Stimulated activated CD4-positive, alpha-beta T cell treated with anti-CD3 and anti-CD28 coated beads, Interleukin-1b, Interleukin-23, amount 100 ng/mL, for 1 hour (primary cell): ENCODE results near the gene GRIN2A.

Experiments used
- DNase-seq, 2 donors: peaks; one replicate each; pipeline ENCODE4 v3.0.0-alpha.2; 2020; ENCODE audit warnings: low read depth in 2 of 2

The GRIN2A gene

GRCh38 chr16:9821331-9821730 lies 360.9 kb downstream of the GRIN2A start:
- no peak for DNase-seq

DNA sequence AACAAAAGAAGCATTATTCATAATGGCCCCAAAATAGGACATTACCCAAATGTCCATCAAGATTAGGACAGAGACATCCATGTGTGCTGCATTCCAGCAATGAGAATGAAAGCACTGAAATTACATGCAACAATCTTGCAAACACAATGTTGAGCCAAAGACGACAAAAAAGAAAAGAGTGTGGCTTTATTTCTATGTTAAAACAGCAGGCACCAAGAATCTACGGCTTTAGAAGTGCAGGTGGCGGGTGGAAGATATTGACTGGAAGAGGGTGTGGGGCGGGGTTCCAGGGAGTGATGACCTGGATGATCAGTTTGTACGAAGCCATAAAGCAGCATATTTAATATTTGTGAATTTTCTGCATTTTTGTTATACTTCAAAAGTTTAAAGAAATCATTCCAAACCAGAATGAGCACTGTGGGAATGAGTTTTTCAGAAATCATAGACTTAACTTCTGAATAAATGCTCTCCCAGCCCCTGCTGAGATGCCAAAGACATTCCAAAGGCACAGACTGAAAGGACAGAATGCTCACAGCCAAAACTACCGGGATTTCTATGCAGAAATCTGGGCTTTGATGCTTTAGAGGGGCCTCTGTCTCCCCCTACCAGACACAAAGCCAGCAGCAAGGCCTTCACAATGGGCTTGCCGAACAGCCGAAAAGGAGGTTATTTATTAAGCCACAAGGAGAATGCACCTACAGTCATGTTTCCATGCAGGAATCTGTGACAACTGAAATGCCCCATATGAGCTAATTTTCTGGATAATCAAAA lies 361.6 kb downstream of the GRIN2A start:
- DNase-seq: no peak

GRCh38 chr16:9818702-9819101 lies 363.5 kb downstream of the GRIN2A start:
- DNase-seq: no peak

DNA sequence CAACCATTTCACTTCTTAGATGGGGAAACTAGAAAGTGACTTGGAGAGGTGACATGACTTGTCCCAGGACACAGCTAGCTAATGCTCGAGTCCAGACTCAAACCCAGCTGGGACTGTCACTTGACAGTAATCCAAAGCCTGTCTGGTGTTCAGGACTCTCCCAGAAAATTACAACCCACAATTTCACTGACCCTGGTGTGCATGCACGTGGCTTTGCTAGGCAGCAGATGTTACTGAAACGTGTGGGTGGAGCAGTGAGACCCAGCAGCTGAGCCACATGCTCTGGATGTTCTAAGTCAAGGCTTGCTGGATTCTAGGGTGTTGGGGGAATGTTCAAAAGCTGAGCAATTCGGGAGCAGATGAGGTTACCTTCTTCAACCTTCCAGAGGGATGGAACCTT lies 364.6 kb downstream of the GRIN2A start:
- DNase-seq: no peak

- no peak for DNase-seq
These were observed 365.6 kb downstream of the GRIN2A start for GRCh38 chr16:9816644-9817043.

DNA sequence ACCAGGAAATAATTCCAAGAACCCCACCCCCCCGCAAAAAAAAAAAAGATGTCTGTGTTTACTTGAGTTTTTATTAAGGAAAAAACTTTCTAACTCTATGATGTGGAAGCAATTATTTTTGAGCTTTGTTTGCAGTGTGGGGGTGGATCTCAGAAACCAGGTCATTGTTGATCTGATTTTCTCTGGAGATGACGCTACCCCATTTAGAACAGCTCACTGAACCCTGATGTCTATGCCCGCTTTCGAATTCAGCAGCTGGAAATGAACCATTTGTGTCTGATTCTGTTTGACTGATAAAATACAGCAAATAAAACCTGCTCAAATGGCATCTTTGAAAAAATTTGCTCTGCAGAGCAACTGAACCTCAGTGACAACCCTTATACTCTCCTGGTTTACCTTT lies 368.6 kb downstream of the GRIN2A start:
- no peak for DNase-seq

GRCh38 chr16:9808210-9808609 lies 374.0 kb downstream of the GRIN2A start:
- DNase-seq: no peak

- no peak for DNase-seq
These were observed 374.9 kb downstream of the GRIN2A start for GRCh38 chr16:9807302-9807701.

DNA sequence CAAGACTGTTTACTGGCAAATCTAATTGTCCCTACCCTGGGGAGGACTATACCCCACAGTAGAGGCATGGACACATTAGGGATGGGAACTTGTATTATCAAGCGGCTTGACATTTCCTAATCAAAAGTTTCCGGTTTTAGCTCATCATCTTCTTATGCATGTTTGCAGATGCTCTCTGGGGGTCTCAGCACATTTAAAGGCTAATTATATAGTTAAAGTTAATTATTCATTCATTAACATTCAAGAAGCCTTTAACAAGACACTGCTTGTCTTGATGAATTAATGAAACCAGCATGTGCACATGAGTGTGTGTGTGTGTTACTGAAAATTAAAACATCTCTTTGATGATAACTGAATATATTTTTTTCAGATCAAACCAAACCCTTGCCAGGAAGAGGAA lies 377.1 kb downstream of the GRIN2A start:
- no peak for DNase-seq

- DNase-seq: no peak
These were observed 380.1 kb downstream of the GRIN2A start for GRCh38 chr16:9802160-9802559.

- no peak for DNase-seq
These were observed 380.6 kb downstream of the GRIN2A start for GRCh38 chr16:9801651-9802050.

GRCh38 chr16:9800186-9800738 lies 382.0 kb downstream of the GRIN2A start:
- DNase-seq: no peak

- DNase-seq: no peak
These were observed 383.2 kb downstream of the GRIN2A start for GRCh38 chr16:9798952-9799580.

DNA sequence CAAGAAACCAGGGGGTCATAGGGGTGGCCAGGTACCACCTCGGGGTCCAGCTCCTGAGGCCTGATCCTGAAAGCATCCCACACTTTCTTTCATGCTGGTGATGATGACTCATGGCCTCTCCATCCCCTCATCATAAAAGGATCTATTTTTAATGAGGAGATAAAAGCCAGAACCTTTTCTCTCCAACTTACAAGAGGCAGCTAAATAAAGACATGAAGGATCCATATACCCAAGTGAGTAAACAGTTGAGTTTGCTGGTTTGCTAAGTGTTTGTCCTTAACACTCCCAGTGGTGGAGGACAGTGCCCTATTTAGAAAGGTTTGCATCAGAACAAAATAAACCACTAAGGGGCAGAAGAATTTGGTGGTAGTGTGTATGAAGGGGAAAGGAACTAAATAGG lies 383.8 kb downstream of the GRIN2A start:
- DNase-seq: no peak

- DNase-seq: no peak
These were observed 384.9 kb downstream of the GRIN2A start for GRCh38 chr16:9797306-9797705.

- no peak for DNase-seq
These were observed 388.6 kb downstream of the GRIN2A start for GRCh38 chr16:9793623-9794022.

- no peak for DNase-seq
These were observed 390.7 kb downstream of the GRIN2A start for GRCh38 chr16:9791556-9791955.

GRCh38 chr16:9790199-9790598 lies 392.0 kb downstream of the GRIN2A start:
- no peak for DNase-seq

GRCh38 chr16:9787717-9788116 lies 394.5 kb downstream of the GRIN2A start:
- no peak for DNase-seq

DNA sequence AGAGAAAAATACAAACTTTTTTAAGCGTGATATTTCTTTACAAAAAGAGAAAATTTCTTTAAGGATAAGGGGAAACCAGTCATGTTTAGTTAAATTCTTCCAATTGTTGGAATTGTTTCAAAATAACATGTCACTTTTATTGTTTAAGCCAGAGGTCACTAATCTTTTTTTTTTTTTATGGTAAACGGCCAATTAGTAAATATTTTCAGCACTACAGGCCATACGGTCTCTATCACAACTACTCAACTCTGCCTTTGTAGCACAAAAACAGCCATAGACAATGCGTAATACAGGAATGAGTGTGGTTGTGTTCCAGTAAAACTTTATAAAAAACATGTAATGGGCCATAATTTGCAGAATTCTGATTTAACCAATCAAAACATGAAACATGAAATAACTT lies 401.4 kb downstream of the GRIN2A start:
- DNase-seq: no peak

- no peak for DNase-seq
These were observed 403.4 kb downstream of the GRIN2A start for GRCh38 chr16:9778849-9779248.

- no peak for DNase-seq
These were observed 406.2 kb downstream of the GRIN2A start for GRCh38 chr16:9775998-9776397.

DNA sequence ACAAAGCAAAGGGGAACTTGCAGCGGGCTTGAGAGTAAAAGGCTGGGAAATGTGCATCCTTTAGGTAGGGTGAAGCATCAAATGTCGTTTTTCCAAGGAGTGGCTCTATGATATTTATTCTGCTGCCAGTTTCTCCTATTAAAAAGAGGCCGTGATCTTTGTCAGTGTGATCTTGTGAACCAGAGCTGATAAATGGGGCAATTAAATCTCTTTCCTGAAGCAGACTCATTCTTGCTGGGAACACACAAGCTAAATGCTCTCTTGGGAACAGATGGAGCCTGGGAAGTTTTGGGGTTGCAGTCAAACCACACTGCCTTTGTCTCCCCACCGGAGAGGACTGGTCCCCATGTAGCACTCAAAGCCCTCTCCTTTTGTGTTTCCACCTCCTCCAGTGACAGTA lies 408.9 kb downstream of the GRIN2A start:
- no peak for DNase-seq
